Kidney (tissue), 14 donors: Measurements from ENCODE around the gene PPP2R3B. TPM values are rescaled to one million over a fixed set of nuclear protein-coding genes. Genes with fewer than 3 reads are reported as not detected.

ENCODE experiments used
- DNase-seq, 5 donors: peaks; one replicate each; pipeline ENCODE4 v3.0.0-alpha.2; 2013 to 2020
- FAIRE-seq: peaks from 2 replicates; lab custom pipeline; 2012; peaks lifted over from hg19 to GRCh38; lab: Jason Lieb, UNC
- H3K27ac ChIP-seq, 2 donors: one replicate each; pipeline ENCODE4 v1.7.0; 2013; ENCODE audit warnings: low read depth in 2 of 2, low read length in 2 of 2, inconsistent platforms in 1 of 2
- H3K27me3 ChIP-seq: one replicate; pipeline ENCODE4 v1.7.1; 2013; ENCODE audit warnings: low read length, inconsistent platforms; ENCODE audit not compliant: control insufficient read depth, insufficient read depth
- H3K36me3 ChIP-seq, 3 donors: one replicate each; pipeline versions ENCODE4 v1.7.0 to v1.7.1; 2013; ENCODE audit warnings: low read length in 3 of 3, control low read depth in 1 of 3, inconsistent platforms in 1 of 3; ENCODE audit not compliant: insufficient read depth in 3 of 3, control insufficient read depth in 2 of 3
- H3K4me1 ChIP-seq, 3 donors: one replicate each; pipeline versions ENCODE4 v1.7.0 to v1.7.1; 2013; ENCODE audit warnings: low read length in 3 of 3, inconsistent platforms in 1 of 3, low read depth in 1 of 3; ENCODE audit not compliant: control insufficient read depth in 2 of 3, insufficient read depth in 2 of 3
- H3K4me3 ChIP-seq, 3 donors: one replicate each; pipeline versions ENCODE4 v1.7.0 to v1.8.1; 2013; ENCODE audit warnings: low read length in 3 of 3, control low read depth in 1 of 3, inconsistent platforms in 1 of 3
- H3K9ac ChIP-seq, 3 donors: one replicate each; pipeline versions ENCODE4 v1.7.0 to v1.7.1; 2013; ENCODE audit warnings: low read length in 3 of 3, control low read depth in 1 of 3, inconsistent platforms in 1 of 3
- H3K9me3 ChIP-seq, 3 donors: one replicate each; pipeline versions ENCODE4 v1.7.0 to v1.7.1; 2013; ENCODE audit warnings: low read length in 3 of 3, control low read depth in 1 of 3, inconsistent platforms in 1 of 3; ENCODE audit not compliant: control insufficient read depth in 2 of 3, insufficient read depth in 1 of 3
- intact Hi-C: fragments of 100-400 bp; cut with DNase I; formaldehyde crosslinking; loops from one replicate; pipeline ENCODE4 v1.11.1; 2022
- polyA plus RNA-seq: library from polyadenylated mRNA; stranded (reverse); fragments of 350-450 nt; fragmentation: Illumina TruSeq; extraction: RNeasy Lipid Tissue Mini Kit (QIAGEN cat#74804); gene quantifications from one replicate; pipeline ENCODE4 v1.2.3, GENCODE V29; 2014; ENCODE audit warnings: low read depth, low replicate concordance; ENCODE audit not compliant: insufficient read depth
- total RNA-seq: library from RNA; stranded (reverse); fragmentation: NEBNext Ultra II Directional; extraction: Animal tissue kit (Norgen Biotek cat#: 25700); gene quantifications from one replicate; pipeline ENCODE4 v1.2.1, GENCODE V29; 2021
- TF ChIP-seq, protein P1 (sequence below): IDR thresholded peaks from 3 replicates; pipeline ENCODE4 v1.5.1; 2012; ENCODE audit warnings: mild to moderate bottlenecking, moderate library complexity, borderline replicate concordance; ENCODE audit not compliant: insufficient read depth; ENCODE audit errors: extremely low read depth
- donor health status: control.
- donor health status: control.
- donor health status: control.
- donor health status: control.
- donor health status: control.
- donor health status: DM: yes; HTN: yes; CAD: no.
- donor health status: Normal renal cell carcinoma (clear cell type).

Gene PPP2R3B
- total and polyA plus RNA-seq, 2 donors from 2014 or later = 14.1 to 14.4 TPM

DNA sequence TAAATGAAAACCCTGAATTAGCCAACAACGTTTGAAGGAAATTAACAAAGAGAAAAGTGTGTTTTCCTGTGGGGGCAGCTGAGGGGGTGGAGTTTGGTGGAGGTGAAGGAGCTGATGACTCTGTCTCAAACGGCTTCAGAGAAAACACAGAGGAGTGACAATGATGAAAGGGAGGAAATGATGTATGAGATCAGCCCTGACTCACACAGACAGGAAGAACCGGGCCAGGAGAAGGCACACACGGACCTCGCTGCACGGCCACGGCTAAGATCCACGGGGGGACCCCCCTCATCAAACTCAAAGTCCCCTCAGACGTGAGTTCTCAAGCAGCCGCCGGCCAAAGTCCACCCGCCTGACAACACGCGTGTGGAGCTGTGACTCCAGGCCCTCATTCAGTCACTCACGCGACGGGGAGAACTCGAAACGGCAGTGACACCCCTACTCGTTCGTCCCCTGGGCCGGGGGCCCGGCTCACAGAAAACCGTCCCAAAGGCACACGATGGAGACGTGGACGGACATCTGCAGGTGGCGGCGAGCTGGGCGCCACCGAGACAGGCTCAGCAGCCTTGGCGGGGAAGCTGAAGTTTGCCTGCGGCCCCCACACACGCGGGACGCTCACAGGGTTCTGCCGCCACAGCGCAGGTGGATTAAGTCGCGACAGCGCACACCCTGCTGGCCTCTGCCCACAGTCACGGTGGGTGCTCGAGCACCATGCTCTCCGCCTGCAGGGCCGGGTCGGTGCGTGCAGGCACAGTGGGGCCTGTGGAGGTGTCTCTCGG, 28.8 kb downstream of the PPP2R3B start:
- no peak overlapping the region for H3K9ac ChIP-seq
- DNase-seq (peak in 1 of 5 donors; percentile 68), FAIRE-seq (no peak)
- no peaks in the 10 kb centered on the region for H3K27me3 ChIP-seq
- H3K27ac ChIP-seq = no peak overlapping the region
- peaks cover 0 to 2% (median 0%) of the 10 kb centered on the region in 3 donors for H3K9me3 ChIP-seq
- H3K4me3 ChIP-seq = no peak overlapping the region
- no peaks in the 10 kb centered on the region for H3K4me1 ChIP-seq
- TF ChIP-seq, protein P1, sequence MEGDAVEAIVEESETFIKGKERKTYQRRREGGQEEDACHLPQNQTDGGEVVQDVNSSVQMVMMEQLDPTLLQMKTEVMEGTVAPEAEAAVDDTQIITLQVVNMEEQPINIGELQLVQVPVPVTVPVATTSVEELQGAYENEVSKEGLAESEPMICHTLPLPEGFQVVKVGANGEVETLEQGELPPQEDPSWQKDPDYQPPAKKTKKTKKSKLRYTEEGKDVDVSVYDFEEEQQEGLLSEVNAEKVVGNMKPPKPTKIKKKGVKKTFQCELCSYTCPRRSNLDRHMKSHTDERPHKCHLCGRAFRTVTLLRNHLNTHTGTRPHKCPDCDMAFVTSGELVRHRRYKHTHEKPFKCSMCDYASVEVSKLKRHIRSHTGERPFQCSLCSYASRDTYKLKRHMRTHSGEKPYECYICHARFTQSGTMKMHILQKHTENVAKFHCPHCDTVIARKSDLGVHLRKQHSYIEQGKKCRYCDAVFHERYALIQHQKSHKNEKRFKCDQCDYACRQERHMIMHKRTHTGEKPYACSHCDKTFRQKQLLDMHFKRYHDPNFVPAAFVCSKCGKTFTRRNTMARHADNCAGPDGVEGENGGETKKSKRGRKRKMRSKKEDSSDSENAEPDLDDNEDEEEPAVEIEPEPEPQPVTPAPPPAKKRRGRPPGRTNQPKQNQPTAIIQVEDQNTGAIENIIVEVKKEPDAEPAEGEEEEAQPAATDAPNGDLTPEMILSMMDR = no peak
- peaks cover 0 to 3% (median 0%) of the 10 kb centered on the region in 3 donors for H3K36me3 ChIP-seq
- intact Hi-C loops = no loop called here

DNA sequence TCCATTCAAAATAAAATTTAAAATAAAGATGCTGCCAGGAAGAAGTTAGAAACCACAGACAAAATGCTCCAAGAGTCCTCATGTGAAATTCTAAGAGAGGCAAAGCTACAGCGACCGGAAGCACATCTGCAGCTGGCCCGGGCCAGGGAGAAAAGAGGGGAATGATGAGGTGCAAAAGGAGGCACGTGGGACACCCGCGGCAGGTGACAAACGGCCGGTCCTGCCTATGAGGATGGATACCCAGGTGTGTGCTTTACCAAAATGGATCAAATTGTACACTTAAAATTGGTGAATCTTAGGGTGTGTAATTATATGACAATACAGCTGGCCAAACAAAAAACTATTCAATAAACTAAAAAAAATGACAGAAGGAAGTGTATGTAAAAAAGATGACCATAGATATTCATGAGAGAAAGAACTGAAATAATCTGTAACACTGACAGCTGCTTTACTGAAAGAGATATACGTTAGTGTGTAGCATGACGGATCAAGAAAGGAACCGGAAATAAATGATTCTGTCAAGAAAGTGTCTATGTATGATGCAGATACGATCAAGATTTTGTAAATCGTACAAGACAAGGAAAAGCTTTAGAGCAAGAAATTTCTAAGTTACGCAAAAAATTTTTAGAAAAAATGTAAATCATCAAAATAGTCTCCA, 29.5 kb downstream of the PPP2R3B start:
- peaks cover 0 to 3% (median 0%) of the 10 kb centered on the region in 3 donors for H3K36me3 ChIP-seq
- no peak overlapping the region for H3K9ac ChIP-seq
- peaks cover 0 to 2% (median 0%) of the 10 kb centered on the region in 3 donors for H3K9me3 ChIP-seq
- no peak overlapping the region for H3K4me3 ChIP-seq
- FAIRE-seq = no peak
- no peak overlapping the region for H3K27ac ChIP-seq
- peak in 1 of 5 donors; percentile 25 for DNase-seq
- no peaks in the 10 kb centered on the region for H3K4me1 ChIP-seq
- intact Hi-C loops = no loop called here
- H3K27me3 ChIP-seq = no peaks in the 10 kb centered on the region
- TF ChIP-seq, protein P1 = no peak

DNA sequence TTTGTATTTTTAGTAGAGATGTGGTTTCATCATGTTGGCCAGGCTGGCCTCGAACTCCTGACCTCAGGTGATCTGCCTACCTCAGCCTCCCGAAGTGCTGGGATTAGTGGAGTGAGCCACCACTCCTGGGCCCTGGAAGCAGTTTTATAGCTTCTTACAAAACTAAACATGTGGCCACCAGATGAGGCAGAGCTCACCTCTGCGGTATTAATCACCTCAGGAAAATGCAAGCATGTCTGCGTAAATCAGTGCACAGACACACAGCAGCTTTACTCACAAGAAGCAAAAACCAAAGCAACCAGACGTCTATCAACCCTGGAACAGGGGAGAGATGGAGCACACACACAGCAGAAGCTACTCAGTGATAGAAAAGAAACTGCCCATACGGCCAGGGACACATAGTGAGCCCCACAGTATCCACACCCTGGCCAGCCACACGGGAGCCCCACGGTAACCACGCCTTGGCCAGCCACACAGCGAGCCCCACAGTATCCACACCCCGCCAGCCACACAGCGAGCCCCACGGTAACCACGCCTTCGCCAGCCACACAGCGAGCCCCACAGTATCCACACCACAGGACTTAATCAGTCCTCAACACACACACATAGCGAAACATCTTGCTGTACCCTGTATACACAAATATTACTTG, 30.2 kb downstream of the PPP2R3B start:
- Histone ChIP-seq H3K9ac (no peak overlapping the region), H3K9me3 (peaks cover 0 to 2% (median 0%) of the 10 kb centered on the region in 3 donors), H3K4me1 (no peaks in the 10 kb centered on the region), H3K4me3 (no peak overlapping the region), H3K36me3 (peaks cover 0 to 3% (median 0%) of the 10 kb centered on the region in 3 donors), H3K27ac (no peak overlapping the region), H3K27me3 (no peaks in the 10 kb centered on the region)
- FAIRE-seq (no peak), DNase-seq (peak in 1 of 5 donors; percentile 46)
- intact Hi-C loops = no loop called here
- TF ChIP-seq, protein P1 = no peak
